ENCODE data around the gene ESF1. TPM values are rescaled to one million over a fixed set of nuclear protein-coding genes. Genes with fewer than 3 reads are reported as not detected.

The ESF1 gene
- total RNA-seq, 1 donor from 2014 or later: 27.2 TPM

GRCh38 chr20:13809855-13810254 lies 25.1 kb upstream of the ESF1 start:
- DNase-seq (ENCODE audit: low spot score): no peak
- no peaks in the 10 kb centered on the region for H3K9me3 Mint-ChIP-seq
- no peak overlapping the region for H3K4me3 Mint-ChIP-seq (ENCODE audit: low read depth)
- no peaks in the 10 kb centered on the region for H3K27me3 Mint-ChIP-seq (ENCODE audit: low read depth)
- H3K27ac Mint-ChIP-seq: no peak overlapping the region
- H3K36me3 Mint-ChIP-seq (ENCODE audit: low read depth): peaks cover 31% of the 10 kb centered on the region
- intact Hi-C loops (cut with micrococcal nuclease): no loop called here
- no peaks in the 10 kb centered on the region for H3K4me1 Mint-ChIP-seq (ENCODE audit: low read depth)

- DNase-seq (ENCODE audit: low spot score): no peak
- Mint-ChIP-seq H3K27ac (no peak overlapping the region), H3K4me3 (ENCODE audit: low read depth) (no peak overlapping the region), H3K36me3 (ENCODE audit: low read depth) (peaks cover 31% of the 10 kb centered on the region), H3K4me1 (ENCODE audit: low read depth) (no peaks in the 10 kb centered on the region), H3K27me3 (ENCODE audit: low read depth) (no peaks in the 10 kb centered on the region), H3K9me3 (no peaks in the 10 kb centered on the region)
- intact Hi-C loops (cut with micrococcal nuclease): no loop called here
Measured at GRCh38 chr20:13809373-13809772, 24.7 kb upstream of the ESF1 start.

- Mint-ChIP-seq H3K4me3 (ENCODE audit: low read depth) (no peak overlapping the region), H3K36me3 (ENCODE audit: low read depth) (peaks cover 59% of the 10 kb centered on the region), H3K4me1 (ENCODE audit: low read depth) (peaks cover 5% of the 10 kb centered on the region), H3K27me3 (ENCODE audit: low read depth) (no peaks in the 10 kb centered on the region), H3K9me3 (no peaks in the 10 kb centered on the region), H3K27ac (no peak overlapping the region)
- intact Hi-C loops (cut with micrococcal nuclease): no loop called here
- no peak for DNase-seq (ENCODE audit: low spot score)
Measured at GRCh38 chr20:13800728-13801134, 16.0 kb upstream of the ESF1 start.

GRCh38 chr20:13799974-13800373 lies 15.3 kb upstream of the ESF1 start:
- no peak overlapping the region for H3K27ac Mint-ChIP-seq
- DNase-seq (ENCODE audit: low spot score): no peak
- intact Hi-C loops (cut with micrococcal nuclease): no loop called here
- peaks cover 5% of the 10 kb centered on the region for H3K4me1 Mint-ChIP-seq (ENCODE audit: low read depth)
- no peaks in the 10 kb centered on the region for H3K9me3 Mint-ChIP-seq
- no peak overlapping the region for H3K4me3 Mint-ChIP-seq (ENCODE audit: low read depth)
- peaks cover 64% of the 10 kb centered on the region for H3K36me3 Mint-ChIP-seq (ENCODE audit: low read depth)
- H3K27me3 Mint-ChIP-seq (ENCODE audit: low read depth): no peaks in the 10 kb centered on the region

- peaks cover 64% of the 10 kb centered on the region for H3K36me3 Mint-ChIP-seq (ENCODE audit: low read depth)
- no peak for DNase-seq (ENCODE audit: low spot score)
- H3K9me3 Mint-ChIP-seq: no peaks in the 10 kb centered on the region
- H3K27me3 Mint-ChIP-seq (ENCODE audit: low read depth): no peaks in the 10 kb centered on the region
- H3K27ac Mint-ChIP-seq: peak overlapping the region; percentile 1
- peaks cover 5% of the 10 kb centered on the region for H3K4me1 Mint-ChIP-seq (ENCODE audit: low read depth)
- intact Hi-C loops (cut with micrococcal nuclease): no loop called here
- H3K4me3 Mint-ChIP-seq (ENCODE audit: low read depth): no peak overlapping the region
Measured at GRCh38 chr20:13799040-13799439, 14.3 kb upstream of the ESF1 start.

GRCh38 chr20:13794667-13795066 lies 9.9 kb upstream of the ESF1 start:
- intact Hi-C loops (cut with micrococcal nuclease): no loop called here
- H3K4me3 Mint-ChIP-seq (ENCODE audit: low read depth): no peak overlapping the region
- peaks cover 64% of the 10 kb centered on the region for H3K36me3 Mint-ChIP-seq (ENCODE audit: low read depth)
- DNase-seq (ENCODE audit: low spot score): no peak
- peaks cover 5% of the 10 kb centered on the region for H3K4me1 Mint-ChIP-seq (ENCODE audit: low read depth)
- H3K27ac Mint-ChIP-seq: no peak overlapping the region
- H3K27me3 Mint-ChIP-seq (ENCODE audit: low read depth): no peaks in the 10 kb centered on the region
- no peaks in the 10 kb centered on the region for H3K9me3 Mint-ChIP-seq

GRCh38 chr20:13793001-13793400 lies 8.3 kb upstream of the ESF1 start:
- intact Hi-C loops (cut with micrococcal nuclease): no loop called here
- Mint-ChIP-seq H3K4me1 (ENCODE audit: low read depth) (peaks cover 3% of the 10 kb centered on the region), H3K36me3 (ENCODE audit: low read depth) (peaks cover 62% of the 10 kb centered on the region), H3K9me3 (no peaks in the 10 kb centered on the region), H3K27ac (no peak overlapping the region), H3K27me3 (ENCODE audit: low read depth) (no peaks in the 10 kb centered on the region), H3K4me3 (ENCODE audit: low read depth) (no peak overlapping the region)
- DNase-seq (ENCODE audit: low spot score): no peak

GRCh38 chr20:13791540-13792459 lies 7.1 kb upstream of the ESF1 start:
- Mint-ChIP-seq H3K27ac (no peak overlapping the region), H3K4me1 (ENCODE audit: low read depth) (peaks cover 9% of the 10 kb centered on the region), H3K9me3 (no peaks in the 10 kb centered on the region), H3K4me3 (ENCODE audit: low read depth) (no peak overlapping the region), H3K27me3 (ENCODE audit: low read depth) (no peaks in the 10 kb centered on the region), H3K36me3 (ENCODE audit: low read depth) (peaks cover 60% of the 10 kb centered on the region)
- no peak for DNase-seq (ENCODE audit: low spot score)
- intact Hi-C loops (cut with micrococcal nuclease): no loop called here

GRCh38 chr20:13790708-13791107 lies 6.0 kb upstream of the ESF1 start:
- Mint-ChIP-seq H3K27ac (no peak overlapping the region), H3K9me3 (no peaks in the 10 kb centered on the region), H3K4me1 (ENCODE audit: low read depth) (peaks cover 19% of the 10 kb centered on the region), H3K27me3 (ENCODE audit: low read depth) (no peaks in the 10 kb centered on the region), H3K36me3 (ENCODE audit: low read depth) (peaks cover 59% of the 10 kb centered on the region), H3K4me3 (ENCODE audit: low read depth) (no peak overlapping the region)
- intact Hi-C loops (cut with micrococcal nuclease): no loop called here
- no peak for DNase-seq (ENCODE audit: low spot score)

- no peak for DNase-seq (ENCODE audit: low spot score)
- peaks cover 21% of the 10 kb centered on the region for H3K4me1 Mint-ChIP-seq (ENCODE audit: low read depth)
- H3K9me3 Mint-ChIP-seq: no peaks in the 10 kb centered on the region
- peaks cover 44% of the 10 kb centered on the region for H3K36me3 Mint-ChIP-seq (ENCODE audit: low read depth)
- intact Hi-C loops (cut with micrococcal nuclease): loop anchor here (5.0 to 10.0 kb wide), 3 partner anchors 151 to 1896 kb away; partner anchors contain the start of genes ISM1 and TASP1
- no peaks in the 10 kb centered on the region for H3K27me3 Mint-ChIP-seq (ENCODE audit: low read depth)
- no peak overlapping the region for H3K4me3 Mint-ChIP-seq (ENCODE audit: low read depth)
- H3K27ac Mint-ChIP-seq: no peak overlapping the region
Measured at GRCh38 chr20:13788167-13788834, 3.6 kb upstream of the ESF1 start.

GRCh38 chr20:13786143-13786828 lies 1.6 kb upstream of the ESF1 start:
- H3K4me1 Mint-ChIP-seq (ENCODE audit: low read depth): peaks cover 26% of the 10 kb centered on the region

GRCh38 chr20:13784271-13784892 lies 337 bp downstream of the ESF1 start:
- intact Hi-C loops (cut with micrococcal nuclease): loop anchor here (2.0 to 10.0 kb wide), 2 partner anchors 354 to 560 kb away; partner anchors contain the start of gene ISM1
- no peaks in the 10 kb centered on the region for H3K9me3 Mint-ChIP-seq
- no peak for DNase-seq (ENCODE audit: low spot score)
- no peaks in the 10 kb centered on the region for H3K27me3 Mint-ChIP-seq (ENCODE audit: low read depth)
- H3K4me3 Mint-ChIP-seq (ENCODE audit: low read depth): peak overlapping the region; percentile 97
- H3K4me1 Mint-ChIP-seq (ENCODE audit: low read depth): peaks cover 29% of the 10 kb centered on the region
- H3K27ac Mint-ChIP-seq: peak overlapping the region; percentile 93
- H3K36me3 Mint-ChIP-seq (ENCODE audit: low read depth): peaks cover 46% of the 10 kb centered on the region

More at GRCh38 chr20:13786143-13786828, 1.6 kb upstream of the ESF1 start:
- H3K36me3 Mint-ChIP-seq (ENCODE audit: low read depth): peaks cover 50% of the 10 kb centered on the region
- DNase-seq (ENCODE audit: low spot score): no peak
- H3K4me3 Mint-ChIP-seq (ENCODE audit: low read depth): peak overlapping the region; percentile 97
- intact Hi-C loops (cut with micrococcal nuclease): loop anchor here (5.0 to 10.0 kb wide), 3 partner anchors 149 to 1894 kb away; partner anchors contain the start of genes ISM1 and TASP1
- H3K9me3 Mint-ChIP-seq: no peaks in the 10 kb centered on the region
- H3K27me3 Mint-ChIP-seq (ENCODE audit: low read depth): no peaks in the 10 kb centered on the region
- H3K27ac Mint-ChIP-seq: peak overlapping the region; percentile 57

All from activated T-helper 2 cell treated with anti-CD3 and anti-CD28 coated beads, Interferon-gamma antibody, Interleukin-2, Interleukin-4, amounts not matched to agents 10 μg/mL and 5 μg/mL and 100 μg/mL, durations not matched to agents 14 hours and 24 hours and 36 hours (primary cell).